D721Med (cell line): ENCODE results near the gene POLDIP3.
"Not testable (repeated sequence)": the region's sequence is repeated elsewhere in the genome, so short reads cannot be mapped to it uniquely, and the experiment has no call there.

Experiments
- DNase-seq: peaks from one replicate; pipeline ENCODE4 v3.0.0; 2011; ENCODE audit warnings: low spot score; ENCODE audit not compliant: insufficient read length
- FAIRE-seq: peaks from 2 replicates; lab custom pipeline; 2011; peaks lifted over from hg19 to GRCh38; lab: Jason Lieb, UNC
- TF ChIP-seq, protein P1 (sequence below): IDR thresholded peaks from 2 replicates; pipeline ENCODE4 v1.5.1; 2012; ENCODE audit warnings: mild to moderate bottlenecking, control low read depth; ENCODE audit not compliant: insufficient read depth; ENCODE audit errors: missing control alignments

The POLDIP3 gene

DNA sequence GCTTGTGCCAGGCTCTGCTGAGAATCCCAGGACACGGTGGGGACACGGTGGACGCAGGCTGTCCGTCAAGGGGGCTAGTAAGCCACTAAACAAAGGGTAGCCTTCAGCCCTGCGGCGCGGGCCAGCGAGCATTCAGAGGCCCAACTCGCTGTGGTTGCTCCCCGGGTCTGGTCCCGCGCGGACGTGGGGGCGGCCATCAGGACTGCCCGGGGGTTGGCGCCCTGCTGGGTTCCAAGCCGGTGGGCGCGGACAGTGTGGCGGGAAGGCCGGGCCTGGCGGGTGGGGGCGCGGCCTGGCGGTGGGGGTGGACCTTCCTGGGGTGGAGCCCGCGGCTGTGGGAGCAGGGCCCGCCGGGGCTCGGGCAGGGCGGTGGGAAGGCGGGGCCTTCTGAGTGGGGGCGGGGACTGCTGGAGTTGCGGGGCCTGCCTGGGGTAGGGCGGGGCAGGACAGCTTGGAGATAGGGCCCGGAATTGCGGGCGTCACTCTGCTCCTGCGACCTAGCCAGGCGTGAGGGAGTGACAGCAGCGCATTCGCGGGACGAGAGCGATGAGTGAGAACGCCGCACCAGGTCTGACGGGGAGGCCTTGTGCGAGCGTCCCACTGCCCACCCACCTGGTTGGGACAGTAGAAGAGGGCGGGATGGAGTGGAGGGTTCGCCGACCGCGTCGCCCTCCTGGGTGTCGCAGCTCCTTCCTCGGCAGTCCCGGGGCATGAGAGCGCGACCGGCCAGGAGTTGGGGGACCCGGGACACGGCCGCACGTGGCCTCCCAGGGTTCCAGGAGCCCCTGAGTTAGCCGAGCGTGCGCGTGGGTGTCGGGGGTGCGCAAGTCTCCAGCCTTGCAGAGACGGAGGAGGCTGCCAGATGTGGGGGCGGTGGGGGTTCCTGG is 61.0 kb downstream of the POLDIP3 start, which contains the start of gene SERHL2:
TSS of gene SERHL2 (plus strand) at position 482 of the 887 bp plus-strand sequence. CDS start at position 547, 65 bp downstream.
- FAIRE-seq: no peak
- TF ChIP-seq, protein P1, sequence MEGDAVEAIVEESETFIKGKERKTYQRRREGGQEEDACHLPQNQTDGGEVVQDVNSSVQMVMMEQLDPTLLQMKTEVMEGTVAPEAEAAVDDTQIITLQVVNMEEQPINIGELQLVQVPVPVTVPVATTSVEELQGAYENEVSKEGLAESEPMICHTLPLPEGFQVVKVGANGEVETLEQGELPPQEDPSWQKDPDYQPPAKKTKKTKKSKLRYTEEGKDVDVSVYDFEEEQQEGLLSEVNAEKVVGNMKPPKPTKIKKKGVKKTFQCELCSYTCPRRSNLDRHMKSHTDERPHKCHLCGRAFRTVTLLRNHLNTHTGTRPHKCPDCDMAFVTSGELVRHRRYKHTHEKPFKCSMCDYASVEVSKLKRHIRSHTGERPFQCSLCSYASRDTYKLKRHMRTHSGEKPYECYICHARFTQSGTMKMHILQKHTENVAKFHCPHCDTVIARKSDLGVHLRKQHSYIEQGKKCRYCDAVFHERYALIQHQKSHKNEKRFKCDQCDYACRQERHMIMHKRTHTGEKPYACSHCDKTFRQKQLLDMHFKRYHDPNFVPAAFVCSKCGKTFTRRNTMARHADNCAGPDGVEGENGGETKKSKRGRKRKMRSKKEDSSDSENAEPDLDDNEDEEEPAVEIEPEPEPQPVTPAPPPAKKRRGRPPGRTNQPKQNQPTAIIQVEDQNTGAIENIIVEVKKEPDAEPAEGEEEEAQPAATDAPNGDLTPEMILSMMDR: no peak
- DNase-seq: peak; percentile 64

DNA sequence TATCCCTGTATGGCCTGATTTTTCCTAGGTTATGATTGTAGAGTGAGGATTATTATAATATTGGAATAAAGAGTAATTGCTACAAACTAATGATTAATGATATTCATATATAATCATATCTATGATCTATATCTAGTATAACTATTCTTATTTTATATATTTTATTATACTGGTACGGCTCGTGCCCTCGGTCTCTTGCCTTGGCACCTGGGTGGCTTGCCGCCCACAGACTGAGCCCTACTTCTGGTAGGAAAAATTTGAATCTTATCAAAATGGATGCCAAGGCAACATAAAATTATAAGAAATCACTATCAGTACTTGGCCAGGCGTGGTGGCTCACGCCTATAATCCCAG is 62.4 kb downstream of the POLDIP3 start:
- not testable (repeated sequence) for FAIRE-seq

DNA sequence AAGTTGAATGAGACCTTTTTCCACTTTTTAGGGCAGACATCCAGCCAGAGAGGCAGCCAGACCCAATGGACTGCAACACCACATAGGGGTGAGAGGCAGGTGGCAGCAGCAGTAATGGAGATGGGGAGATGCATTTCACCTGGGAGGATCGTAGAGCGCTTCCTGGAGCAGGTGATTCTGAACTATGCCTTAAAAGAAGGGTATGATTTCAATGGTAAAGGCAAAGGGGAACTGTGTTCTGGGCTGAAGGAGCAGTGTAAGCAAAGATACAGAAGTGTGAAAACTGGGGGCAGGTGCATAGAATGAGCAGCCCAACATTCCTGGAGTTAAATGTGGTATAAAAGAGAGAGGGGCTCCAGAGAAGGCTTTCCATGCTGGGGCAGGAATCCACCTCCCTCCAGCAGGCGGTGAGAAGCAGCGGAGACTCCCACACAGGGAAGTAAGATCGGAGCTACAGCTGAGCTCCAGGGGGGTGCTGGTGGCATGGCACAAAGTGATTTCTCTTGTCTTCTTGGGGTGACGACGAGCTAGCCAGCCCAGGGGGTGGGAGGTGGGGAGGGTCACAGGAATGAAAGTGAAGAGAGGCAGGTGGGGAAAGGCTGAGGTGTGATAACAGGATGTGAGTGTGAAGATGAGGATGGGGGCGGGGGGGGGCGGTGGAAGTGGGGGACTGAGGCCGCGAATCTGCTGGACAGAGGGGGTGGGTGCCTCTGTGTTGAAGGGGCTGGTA is 65.2 kb downstream of the POLDIP3 start:
- FAIRE-seq: no peak
- DNase-seq: no peak

More for the DNA sequence above, 62.4 kb downstream of the POLDIP3 start:
- DNase-seq: not testable (repeated sequence)

DNA sequence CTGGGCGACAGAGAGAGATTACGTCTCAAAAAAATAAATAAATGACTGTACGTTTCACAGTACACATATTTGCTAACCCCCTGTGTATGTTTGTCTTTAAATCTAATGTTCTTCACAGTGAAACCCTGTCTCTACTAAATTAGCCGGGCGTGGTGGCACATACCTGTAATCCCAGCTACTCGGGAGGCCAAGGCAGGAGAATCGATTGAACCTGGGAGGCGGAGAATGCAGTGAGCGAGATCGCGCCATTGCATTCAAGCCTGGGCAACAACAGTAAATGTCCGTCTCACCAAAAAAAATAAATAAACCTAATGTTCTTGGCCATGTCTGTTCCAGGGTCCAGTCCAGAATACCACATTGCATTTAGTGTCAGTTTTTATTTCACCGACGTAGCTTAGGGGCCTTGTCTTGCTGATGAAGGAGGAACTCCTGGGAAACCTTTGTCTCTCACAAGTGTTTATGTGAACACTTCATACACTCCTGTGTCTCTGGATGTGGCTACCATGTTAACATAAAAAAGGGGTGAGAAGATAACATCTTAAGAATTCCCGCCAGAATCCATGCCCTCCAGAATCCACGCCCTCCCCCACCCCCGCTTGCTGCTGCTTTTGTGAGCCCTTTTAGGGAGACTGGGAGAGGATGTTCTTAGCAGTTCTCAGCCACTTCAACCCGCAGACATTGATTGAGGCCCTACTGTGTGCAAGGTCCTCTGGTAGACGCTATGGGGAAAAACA is 65.9 kb downstream of the POLDIP3 start:
- DNase-seq (no peak), FAIRE-seq (no peak)
- TF ChIP-seq, protein P1: no peak

More for the DNA sequence above, 65.2 kb downstream of the POLDIP3 start:
- TF ChIP-seq, protein P1: no peak

DNA sequence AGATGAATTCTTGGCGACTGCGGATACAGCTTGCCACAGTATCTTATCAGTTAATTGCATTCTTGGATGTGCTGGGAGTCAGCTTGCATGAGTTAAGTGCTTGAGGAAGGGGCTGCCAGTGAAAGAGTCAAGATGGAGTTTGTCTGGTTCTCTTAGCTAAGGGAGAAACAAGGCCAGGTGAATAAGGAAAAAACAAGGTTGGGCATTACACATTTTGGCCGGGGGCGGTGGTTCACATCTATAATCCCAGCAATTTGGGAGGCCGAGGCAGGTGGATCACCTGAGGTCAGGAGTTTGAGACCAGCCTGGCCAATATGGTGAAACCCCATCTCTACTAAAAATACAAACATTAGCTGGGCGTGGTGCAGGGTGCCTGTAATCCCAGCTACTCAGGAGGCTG is 66.6 kb downstream of the POLDIP3 start:
- not testable (repeated sequence) for DNase-seq, FAIRE-seq

DNA sequence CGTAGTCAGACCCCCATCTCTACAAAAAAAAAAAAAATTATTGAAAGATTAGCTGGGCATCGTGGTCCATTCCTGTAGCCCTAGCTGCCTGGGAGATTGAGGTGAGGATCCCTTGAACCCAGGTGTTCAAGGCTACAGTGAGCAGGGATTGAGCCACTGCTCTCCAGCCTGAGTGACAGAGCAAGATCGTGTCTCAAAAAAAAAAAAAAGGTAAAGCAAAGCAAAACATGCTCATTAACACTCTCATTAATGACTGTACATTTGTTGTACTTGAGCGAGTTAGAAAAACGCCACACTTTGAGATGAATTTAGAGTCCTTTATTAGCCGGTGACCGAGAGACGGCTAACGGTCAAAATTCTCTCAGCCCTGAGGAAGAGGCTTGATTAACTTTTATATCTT is 67.1 kb downstream of the POLDIP3 start:
- no peak for DNase-seq
- FAIRE-seq: no peak
- TF ChIP-seq, protein P1: no peak

DNA sequence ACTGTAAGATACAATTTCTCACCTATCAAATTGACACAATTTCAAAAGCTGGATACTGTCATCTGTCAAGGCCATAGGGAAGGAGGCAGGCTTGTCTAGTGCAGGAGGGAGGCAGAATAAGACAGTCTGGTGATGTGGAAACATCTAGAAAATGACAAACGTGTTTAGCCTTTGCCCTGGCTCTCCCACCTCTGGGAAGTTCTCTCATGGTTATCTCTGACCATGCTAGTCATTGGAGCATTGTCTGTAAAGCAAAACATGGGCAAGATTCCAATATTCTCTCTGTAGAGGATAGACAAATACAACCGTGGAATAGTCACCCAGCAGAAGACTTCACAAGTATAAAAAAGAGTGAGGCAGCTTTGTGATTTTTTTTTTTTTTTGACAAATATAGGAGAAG is 70.0 kb downstream of the POLDIP3 start:
- FAIRE-seq (no peak), DNase-seq (no peak)
- TF ChIP-seq, protein P1: no peak

DNA sequence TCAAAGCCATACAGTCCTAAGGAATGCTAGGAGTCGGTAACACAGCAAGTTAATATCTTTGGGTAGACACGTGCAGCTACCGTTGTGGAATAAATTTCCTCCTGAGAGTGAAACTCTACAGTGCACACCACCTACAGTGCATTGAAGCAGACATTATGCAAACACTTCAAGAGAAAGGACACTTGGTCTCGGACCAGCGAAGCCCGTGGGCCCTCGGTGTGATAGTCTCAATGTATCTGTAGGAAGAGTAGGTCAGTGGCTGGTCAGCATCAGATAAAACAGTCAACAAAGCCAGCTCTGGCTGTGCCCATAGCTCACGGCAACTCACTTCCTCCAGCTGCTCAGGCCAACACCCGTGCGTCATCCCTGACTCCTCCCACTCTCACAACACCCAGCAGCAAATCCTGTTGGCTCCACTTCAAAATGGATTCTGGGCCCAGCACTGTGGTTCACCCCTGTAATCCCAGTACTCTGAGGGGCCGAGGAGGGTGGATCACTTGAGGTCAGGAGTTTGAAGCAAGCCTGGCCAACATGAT is 75.4 kb downstream of the POLDIP3 start:
- DNase-seq, FAIRE-seq: not testable (repeated sequence)

DNA sequence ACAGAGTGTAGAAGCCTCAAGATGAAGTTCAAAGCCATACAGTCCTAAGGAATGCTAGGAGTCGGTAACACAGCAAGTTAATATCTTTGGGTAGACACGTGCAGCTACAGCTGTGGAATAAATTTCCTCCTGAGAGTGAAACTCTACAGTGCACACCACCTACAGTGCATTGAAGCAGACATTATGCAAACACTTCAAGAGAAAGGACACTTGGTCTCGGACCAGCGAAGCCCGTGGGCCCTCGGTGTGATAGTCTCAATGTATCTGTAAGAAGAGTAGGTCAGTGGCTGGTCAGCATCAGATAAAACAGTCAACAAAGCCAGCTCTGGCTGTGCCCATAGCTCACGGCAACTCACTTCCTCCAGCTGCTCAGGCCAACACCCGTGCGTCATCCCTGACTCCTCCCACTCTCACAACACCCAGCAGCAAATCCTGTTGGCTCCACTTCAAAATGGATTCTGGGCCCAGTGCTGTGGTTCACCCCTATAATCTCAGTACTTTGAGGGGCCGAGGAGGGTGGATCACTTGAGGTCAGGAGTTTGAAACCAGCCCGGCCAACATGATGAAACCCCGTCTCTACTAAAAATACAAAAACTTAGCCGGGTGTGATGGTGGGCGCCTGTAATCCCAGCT is 77.4 kb downstream of the POLDIP3 start:
- DNase-seq, FAIRE-seq: not testable (repeated sequence)

DNA sequence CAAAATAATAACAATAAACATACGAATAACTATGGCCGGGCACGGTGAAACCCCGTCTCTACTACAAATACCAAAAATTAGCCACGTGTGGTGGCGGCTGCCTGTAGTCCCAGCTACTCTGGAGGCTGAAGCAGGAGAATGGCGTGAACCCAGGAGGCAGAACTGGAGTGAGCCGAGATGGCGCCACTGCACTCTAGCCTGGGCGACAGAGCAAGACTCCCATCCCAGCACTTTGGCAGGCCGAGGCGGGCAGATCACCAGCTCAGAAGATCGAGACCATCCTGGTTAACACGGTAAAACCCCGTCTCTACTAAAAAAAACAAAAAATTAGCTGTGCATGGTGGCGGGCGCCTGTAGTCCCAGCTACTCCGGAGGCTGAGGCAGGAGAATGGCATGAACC is 78.0 kb downstream of the POLDIP3 start:
- not testable (repeated sequence) for FAIRE-seq

More for the DNA sequence above, 78.0 kb downstream of the POLDIP3 start:
- not testable (repeated sequence) for DNase-seq
